Fibroblast of skin of abdomen (primary cell): Measurements from ENCODE around the gene WIF1. TPM values are rescaled to one million over a fixed set of nuclear protein-coding genes. Genes with fewer than 3 reads are reported as not detected.
A peak's percentile ranks its signal among the peaks of the same experiment; 100 is the strongest.

Experiments used
- DNase-seq: peaks from one replicate; pipeline ENCODE4 v3.0.0-alpha.2; 2013
- polyA plus RNA-seq, 2 experiments: library from polyadenylated mRNA; unstranded; fragments of 120-200 nt; gene quantifications; one replicate each; pipeline ENCODE4 v1.2.1, GENCODE V29; 2013; ENCODE audit not compliant: insufficient read length in 2 of 2

WIF1 gene, protein sequence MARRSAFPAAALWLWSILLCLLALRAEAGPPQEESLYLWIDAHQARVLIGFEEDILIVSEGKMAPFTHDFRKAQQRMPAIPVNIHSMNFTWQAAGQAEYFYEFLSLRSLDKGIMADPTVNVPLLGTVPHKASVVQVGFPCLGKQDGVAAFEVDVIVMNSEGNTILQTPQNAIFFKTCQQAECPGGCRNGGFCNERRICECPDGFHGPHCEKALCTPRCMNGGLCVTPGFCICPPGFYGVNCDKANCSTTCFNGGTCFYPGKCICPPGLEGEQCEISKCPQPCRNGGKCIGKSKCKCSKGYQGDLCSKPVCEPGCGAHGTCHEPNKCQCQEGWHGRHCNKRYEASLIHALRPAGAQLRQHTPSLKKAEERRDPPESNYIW
- polyA plus RNA-seq (2013, experiment 1 of 2; ENCODE audit: insufficient read length): not detected
- 0.07 TPM for polyA plus RNA-seq (2013, experiment 2 of 2; ENCODE audit: insufficient read length)

DNA sequence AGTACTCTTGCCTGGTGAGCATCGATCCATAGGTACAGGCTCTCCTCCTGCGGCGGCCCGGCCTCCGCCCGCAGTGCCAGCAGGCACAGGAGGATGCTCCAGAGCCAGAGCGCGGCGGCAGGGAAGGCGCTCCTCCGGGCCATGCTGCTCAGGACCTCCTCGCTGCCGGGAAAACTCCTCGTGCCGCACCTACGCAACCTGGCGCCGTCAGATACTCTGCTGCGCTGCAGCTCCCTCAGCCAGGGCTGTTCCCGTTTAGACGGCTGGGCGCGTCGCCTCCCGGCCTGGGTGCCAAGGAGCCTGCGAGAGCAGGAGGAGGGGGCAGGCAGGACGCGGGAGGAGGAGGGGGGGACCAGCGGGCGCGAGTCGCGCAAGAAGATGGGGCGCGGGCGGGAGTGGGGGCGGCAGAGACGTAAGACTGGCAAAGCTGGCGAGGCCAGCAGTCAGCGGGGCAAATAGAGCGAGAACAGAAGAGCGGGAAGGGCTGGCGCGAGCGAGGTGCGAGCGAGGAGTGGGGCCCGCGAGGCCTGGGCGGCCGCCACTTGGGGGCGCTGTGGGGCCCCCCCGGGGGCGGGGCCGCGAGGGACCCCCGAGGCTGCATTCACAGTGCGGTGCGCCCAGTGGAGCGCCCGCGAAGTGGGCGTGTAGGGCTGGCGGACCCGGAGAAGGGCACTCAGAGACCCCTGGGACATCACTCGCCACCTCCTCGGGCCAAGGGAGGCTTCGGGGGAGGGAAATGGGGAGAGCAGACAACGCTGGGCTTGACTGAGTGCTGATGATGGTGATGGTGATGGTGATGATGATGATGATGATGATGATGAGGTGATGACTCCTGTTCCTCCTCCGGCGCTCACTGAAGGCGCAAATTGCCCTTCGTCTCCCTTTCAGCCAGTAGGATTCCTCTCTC, at the start of gene WIF1:
Gene WIF1 (minus strand): TSS at position 257 of the 907 bp plus-strand sequence. CDS start 114 bp downstream, at position 143.
- peak; percentile 6 for DNase-seq

DNA sequence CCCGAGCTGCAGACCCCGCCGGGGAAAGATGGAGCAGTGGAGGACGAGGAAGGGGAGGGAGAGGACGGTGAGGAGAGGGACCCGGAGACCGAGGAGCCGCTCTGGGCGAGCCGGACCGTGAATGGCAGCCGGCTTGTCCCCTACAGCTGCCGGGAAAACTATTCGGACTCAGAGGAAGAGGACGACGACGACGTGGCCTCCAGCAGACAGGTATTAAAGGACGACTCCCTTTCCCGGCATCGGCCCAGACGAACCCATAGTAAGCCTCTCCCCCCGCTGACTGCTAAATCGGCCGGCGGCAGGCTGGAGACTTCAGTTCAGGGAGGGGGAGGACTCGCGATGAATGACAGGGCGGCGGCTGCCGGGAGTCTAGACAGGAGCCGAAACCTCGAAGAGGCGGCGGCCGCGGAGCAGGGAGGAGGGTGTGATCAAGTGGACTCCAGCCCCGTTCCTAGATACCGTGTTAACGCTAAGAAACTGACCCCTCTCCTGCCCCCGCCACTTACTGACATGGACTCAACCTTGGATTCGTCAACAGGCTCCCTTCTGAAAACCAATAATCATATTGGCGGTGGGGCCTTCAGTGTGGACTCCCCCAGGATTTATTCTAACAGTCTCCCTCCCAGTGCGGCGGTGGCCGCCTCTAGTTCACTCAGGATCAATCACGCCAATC, 49.2 kb upstream of the WIF1 start:
- peak; percentile 46 for DNase-seq

DNA sequence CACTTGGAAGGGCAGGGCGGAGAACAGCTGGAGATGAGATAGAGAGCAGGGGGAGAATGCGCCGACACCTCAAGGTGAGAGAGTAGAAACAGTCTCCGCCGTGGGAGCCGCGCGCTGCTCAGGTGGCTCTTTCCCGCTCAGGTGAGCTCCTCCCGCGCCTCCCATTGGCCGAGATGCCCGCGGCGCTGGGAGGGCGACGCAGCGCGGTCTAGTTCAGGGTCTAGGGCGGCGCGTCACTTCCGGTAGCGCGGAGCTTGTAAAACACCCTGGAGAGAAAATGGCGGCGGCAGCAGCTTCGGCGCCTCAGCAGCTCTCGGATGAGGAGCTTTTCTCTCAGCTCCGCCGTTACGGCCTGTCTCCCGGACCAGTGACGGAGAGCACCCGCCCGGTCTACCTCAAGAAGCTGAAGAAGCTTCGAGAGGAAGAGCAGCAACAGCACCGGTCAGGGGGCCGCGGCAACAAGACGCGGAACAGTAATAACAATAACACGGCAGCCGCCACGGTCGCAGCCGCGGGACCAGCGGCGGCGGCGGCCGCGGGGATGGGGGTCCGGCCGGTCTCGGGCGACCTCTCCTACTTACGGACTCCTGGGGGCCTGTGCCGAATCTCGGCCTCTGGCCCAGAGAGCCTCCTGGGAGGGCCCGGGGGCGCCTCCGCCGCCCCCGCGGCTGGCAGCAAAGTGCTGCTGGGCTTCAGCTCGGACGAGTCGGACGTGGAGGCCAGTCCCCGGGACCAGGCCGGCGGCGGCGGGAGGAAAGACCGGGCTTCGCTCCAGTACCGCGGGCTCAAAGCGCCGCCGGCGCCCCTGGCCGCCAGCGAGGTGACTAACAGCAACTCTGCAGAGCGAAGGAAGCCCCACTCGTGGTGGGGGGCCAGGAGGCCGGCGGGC, 48.5 kb upstream of the WIF1 start, which contains the start of gene LEMD3:
Gene LEMD3 (plus strand): TSS at position 264 of the 889 bp plus-strand sequence. CDS start 14 bp downstream, at position 278.
- peak; percentile 89 for DNase-seq

DNA sequence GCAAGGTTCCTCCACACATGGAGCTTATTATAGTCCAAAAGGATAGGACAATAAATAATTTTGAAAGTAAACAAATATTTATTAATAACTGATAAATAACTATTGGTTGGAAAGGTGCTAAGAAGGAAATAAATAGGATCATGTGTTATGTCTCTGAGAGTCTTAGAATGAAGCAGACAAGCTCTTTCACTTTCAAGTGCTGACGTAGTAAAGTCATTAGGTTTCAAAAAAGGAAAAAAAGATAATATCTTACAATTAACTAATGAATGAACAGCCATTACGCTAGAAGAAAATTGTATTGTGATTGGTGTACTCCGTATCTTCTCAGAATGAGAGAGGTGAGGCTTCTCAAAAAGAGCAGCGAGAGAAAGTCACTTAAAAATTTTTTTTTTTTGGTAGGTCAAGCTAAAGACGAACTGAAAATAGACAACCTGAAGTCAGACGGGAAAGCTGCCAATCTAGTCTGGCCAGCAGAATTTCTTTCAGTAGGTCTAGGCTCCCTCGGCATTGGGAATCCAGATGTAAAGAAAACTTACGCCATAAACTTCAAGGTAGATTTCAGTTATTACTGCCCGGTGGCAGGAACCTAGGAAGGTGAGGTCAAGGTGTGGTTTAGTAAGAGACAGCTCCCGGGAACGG, 47.7 kb upstream of the WIF1 start:
- DNase-seq: no peak

DNA sequence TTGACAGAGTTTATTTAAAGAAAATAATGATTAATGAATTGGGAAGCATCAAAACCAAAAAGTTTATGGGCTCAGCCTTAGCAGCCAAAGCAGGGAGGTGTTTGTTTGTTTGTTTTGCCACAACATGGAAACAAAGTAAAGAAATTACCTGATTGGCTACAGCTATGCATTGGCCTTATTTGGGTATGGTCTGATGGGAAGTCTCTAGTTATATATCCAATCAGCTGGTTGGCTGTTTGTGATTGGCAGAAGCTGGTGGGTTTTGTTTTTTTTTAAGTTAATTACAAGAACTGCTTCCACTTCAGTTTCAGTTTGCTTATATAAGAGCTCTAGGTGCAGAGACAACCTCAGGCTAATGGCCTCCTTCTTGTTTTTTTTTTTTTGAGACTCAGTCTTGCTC, 43.7 kb upstream of the WIF1 start:
- no peak for DNase-seq

DNA sequence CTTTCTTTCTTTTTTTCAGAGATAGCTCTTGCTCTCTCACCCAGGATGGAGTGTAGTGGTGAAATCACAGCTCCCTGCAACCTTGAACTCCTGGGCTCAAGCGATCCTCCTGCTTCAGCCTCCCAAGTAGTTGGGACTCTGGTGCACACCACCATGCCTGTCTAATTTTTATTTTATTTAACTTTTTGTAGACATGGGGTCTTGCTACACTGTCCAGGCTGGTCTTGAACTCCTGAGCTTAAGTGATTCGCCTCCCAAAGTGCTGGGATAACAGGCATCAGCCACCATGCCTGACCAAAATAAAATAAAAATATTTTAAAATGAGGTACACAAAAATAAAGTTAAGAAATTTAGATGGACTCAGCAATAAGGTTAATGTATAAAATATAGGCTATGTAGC, 43.1 kb upstream of the WIF1 start:
- no peak for DNase-seq

DNA sequence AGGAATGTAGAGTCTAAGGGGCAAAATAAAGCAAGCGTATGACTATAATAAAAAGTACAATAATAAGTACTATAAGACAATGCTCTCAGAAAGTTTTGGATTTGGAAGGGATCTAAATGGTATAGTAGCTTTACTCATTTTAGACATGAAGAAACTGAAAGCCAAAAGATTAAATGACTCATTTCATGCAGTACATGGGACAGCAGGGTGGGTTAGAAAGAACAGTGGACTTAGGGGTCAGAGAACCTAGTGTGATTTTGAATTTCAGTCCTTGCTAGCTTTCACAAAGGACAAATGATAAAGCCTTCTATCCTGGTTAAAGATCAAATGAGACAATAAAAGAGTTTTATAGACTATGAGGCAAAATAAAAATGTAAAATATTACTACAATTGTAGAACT, 41.5 kb upstream of the WIF1 start:
- DNase-seq: no peak

DNA sequence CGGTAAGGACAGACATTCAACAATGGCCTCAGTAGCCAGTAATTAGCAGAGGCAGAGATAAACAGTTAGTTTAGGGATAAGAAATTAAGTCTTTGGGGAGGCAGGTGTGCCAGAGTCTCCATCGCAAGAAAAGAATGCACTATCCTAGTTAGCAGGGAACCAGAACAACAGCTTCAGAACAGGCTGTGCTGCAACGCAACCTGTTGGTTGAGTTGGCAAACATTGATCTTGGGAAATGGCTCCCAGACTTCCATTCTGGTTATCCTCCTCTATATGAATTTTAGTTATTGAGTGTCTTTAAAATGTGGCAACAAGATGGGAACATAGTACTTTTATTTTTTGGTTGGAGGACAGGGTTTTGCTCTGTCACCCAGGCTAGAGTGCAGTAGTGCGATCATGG, 36.0 kb upstream of the WIF1 start:
- DNase-seq: no peak

DNA sequence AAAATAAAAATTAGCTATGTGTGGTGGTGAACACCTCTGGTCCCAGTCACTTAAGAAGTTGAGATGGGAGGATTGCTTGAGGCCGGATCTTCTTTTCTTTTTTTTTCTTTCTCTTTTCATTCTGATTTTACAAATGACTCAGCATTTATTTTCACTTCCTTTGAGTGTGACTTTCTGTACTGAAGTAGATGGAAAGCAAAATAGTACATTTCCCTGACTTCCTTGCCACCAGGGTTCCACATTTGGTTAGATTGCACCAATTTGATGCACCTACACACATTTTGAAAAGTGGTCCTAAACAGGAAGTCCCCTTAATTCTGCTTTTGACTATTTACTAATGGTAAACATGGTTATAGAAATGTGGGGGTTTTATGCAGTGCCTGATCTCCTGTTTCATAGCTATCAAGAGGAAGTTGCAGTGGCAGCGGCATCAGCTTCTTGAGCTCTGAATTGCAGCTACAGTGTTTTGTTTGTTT, 35.3 kb upstream of the WIF1 start:
- no peak for DNase-seq

DNA sequence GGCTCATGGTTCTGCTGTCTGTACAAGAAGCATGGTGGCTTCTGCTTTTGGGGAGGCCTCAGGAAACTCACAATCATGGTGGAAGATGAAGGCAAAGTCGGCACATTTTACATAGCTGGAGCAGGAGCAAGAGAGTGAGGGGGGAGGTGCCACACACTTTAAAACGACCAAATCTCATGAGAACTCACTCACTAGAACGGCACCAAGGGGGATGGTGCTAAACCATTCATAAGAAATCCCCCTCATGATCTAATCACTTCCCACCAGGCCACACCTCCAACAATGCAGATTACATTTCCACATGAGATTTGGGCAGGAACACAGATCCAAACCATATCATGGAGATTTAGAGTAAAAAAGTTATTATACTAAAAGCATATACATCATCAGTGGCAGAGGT, 34.7 kb upstream of the WIF1 start:
- DNase-seq: no peak

DNA sequence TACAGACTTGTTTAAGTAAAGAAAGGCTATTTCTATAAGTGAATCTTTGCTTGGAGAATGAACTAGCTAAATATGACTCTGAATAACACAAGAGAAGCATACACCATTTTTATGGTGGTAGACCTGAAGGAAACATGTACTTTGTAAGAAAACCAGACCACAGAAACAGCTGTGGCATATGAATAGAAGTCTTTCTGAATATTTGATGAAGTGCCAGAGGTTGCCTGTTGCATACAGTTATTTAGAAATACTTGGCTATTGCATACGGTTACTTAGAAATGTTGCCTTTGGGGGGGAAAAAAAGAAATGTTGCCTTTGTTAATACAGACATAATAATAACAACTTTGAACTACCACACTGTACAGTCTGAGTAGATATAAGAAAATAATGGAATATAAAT, 31.5 kb upstream of the WIF1 start:
- peak; percentile 36 for DNase-seq

DNA sequence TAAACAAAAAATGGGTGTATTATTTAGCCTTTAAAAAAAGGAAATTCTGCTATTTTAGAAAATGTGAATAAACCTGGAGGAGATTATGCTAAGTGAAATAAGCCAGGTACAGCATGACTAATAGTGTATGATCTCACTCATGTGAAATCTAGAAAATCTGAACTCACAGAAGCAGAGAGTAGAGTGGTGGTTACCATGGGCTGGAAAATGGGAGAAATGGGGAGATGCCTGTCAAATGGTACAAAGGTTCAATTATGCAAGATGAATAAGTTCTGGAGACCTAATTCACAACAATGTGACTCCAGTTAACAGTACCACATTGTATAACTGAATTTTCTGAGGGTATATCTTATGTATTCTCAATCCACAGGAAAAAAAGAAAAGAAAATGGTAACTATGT, 30.9 kb upstream of the WIF1 start:
- DNase-seq: no peak

DNA sequence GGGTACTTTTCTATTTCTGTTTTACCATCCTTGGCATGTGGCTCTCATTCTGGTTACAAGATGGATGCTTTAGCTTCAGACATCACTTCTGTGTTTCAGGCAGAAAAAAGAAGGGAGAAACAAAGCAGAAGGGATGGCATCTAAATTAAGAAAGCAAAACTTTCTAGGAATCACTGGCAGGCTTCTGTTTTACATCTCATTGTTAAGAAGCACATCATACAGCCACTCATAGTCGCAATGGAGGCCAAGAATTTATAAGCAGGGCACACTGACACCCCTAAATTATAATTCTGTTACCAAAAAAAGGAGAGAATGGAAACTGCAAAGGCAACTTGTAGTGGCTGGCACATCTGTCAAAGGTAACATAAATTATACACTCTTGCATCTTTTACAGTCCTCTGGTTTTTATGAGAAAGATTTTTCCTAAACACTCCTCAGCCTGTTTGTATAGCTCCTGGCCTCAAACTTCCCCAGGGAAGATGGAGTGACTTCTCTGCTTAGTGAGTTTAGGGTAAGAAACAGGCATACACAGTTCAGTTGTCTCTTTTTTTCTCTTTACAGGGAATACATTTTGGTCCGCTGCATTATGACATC, 26.3 kb upstream of the WIF1 start:
- DNase-seq: no peak

DNA sequence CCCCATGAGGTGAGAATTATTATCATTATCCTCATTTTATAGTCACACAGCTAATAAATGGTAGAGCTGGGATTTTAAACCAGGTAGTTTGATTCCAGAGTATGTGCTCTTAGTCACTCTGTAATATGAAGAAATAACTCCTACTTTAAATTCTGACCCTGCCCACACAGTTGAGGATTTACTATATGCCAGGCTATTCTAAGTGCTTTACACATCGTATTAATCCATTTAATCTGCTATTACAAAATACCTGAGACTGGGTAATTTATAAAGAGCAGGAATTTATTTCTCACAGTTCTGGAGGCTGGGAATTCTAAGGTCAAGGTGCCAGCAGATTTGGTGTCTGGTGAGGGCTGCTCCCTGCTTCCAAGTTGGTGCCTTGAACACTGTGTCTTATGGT, 19.6 kb upstream of the WIF1 start:
- no peak for DNase-seq

DNA sequence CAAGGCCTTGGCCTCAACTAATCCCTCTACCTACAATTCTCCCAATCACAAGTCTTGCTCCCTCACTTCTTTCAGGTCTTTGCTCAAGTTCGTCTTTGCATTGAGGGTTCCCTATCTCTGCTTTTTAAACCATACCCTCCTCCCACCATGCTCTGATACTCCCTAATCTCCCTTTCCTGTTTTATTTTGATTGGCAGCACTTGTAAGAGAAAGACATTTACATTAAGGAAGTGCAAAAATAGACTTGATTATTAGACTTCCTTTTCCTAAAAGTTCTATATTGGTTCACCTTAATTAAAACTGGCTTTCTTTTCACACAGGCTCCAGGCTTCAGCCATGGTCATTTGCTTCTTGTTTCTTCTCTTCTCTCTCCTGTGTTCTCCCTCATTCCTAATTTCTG, 18.3 kb upstream of the WIF1 start:
- no peak for DNase-seq

DNA sequence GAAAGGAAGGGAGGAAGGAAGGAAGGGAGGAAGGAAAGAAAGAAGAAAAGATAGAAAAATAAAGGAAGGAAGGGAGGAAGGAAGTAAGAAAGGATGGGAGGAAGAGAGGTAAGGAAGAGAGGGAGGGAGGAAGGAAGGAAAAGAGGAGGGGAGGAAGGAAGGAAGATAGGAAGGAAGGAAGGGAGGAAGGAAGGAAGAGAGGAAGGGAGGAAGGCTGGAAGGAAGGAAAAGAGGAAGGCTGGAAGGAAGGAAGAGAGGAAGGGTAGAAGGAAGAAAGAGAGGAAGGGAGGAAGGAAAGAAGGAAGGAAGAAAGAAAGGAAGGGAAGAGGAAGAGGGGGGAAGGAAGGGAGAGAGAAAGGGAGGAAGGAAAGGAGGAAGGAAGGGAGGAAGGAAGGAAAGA, 12.8 kb upstream of the WIF1 start:
- DNase-seq: no peak

DNA sequence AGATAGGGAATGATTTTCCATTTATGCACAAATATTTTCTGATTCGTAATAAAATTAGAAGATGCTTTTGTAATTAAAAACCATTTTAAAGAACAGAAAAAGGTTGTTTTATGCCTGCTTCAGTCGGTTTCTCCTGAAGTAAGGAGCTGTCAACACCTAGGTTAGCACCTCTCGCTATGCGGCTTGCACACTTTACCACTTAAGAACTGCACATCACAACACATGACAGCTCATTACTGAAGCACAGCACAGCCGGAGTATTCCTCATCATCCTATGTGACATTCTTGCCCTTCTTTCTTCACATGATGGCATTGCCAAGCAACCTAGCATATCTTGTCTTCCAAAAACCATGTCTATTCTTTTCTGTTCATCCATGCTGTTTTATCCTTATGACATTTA, 5.4 kb upstream of the WIF1 start:
- no peak for DNase-seq

DNA sequence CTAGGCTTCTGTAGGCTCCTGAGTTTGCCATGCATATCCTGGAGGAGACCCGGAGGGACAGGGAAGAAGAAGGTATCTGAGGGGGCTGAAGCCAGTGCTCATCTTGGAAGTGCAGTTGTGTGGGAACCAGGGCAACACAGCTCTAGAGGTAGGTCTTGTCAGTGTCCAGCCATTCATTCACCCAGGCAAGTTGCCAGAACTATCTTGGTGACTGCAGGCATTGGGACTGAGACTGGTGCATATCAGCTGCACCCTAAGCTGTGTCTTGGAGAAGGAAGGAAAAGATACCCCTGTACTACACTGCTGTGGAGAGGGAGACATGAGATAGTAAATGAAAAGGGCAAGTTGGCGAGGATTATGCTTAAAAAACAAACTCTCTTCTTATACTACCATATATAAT, 4.9 kb upstream of the WIF1 start:
- no peak for DNase-seq

DNA sequence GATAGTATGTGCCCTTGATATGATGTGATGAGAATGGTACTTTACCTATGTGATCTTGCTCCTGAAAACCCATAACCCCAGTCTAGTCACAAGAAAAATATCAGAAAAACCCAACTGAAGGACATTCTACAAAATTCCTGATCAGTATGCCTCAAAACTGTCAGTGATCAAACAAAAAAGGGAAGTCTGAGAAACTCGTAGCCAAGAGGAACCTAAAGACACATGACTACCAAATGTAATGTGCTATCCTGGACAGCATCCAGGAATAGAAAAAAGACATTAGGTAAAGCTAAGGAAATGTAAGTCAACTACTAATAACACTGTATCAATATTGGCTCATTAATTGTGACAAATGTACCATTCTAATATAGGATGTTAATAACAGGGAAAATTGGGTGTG, 4.1 kb upstream of the WIF1 start:
- no peak for DNase-seq

DNA sequence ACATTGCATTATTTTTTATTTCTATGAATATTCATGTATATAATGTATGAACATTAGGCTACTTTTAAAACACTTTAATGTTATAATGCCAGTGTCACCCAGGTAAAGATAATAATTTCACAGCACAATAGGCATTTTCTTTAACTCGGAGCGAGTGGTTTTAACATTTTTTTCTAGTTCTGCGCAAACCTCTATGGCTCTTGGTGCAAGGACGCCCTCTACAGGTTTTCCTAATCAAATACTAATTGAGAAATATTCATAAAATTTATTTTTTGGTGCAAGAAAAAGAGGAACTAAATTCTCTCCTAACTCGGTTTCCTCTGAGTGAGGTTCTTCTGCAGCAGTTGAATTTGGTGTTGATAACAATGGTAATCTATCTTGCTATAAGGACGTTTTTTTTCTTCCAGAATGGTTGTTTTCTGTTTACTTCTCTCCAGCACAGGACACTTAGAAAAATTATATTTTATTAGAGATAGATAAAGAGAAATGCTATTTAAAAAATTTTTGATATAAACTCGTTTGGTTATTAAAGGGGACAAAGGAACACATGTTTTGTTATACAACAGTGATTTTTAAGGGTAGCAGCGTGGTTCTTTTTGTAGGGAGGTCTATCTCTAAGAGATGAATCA, 2.4 kb upstream of the WIF1 start:
- DNase-seq: peak; percentile 13
